ENCODE results near the gene POTEM. TPM values are rescaled to one million over a fixed set of nuclear protein-coding genes. Genes with fewer than 3 reads are reported as not detected.
"Not testable (repeated sequence)": the region's sequence is repeated elsewhere in the genome, so short reads cannot be mapped to it uniquely, and the experiment has no call there.

POTEM gene
- total RNA-seq, 2 experiments from 2014 or later = not detected

- H3K4me1 ChIP-seq (ENCODE audit: insufficient read depth, low read length); POLR2A ChIA-PET; H3K27me3 ChIP-seq (ENCODE audit: control insufficient read depth in 1 of 2, insufficient read depth in 2 of 2, low read length in 2 of 2); H3K4me3 Mint-ChIP-seq; H3K27ac ChIP-seq (ENCODE audit: low read depth in 1 of 2, low read length in 2 of 2); H3K4me1 Mint-ChIP-seq (ENCODE audit: low read depth); intact Hi-C loops (cut with DNase I, micrococcal nuclease); H3K27me3 Mint-ChIP-seq; ATAC-seq (ENCODE audit: poor library complexity); H3K9me3 Mint-ChIP-seq; H3K27ac Mint-ChIP-seq; H3K4me3 ChIP-seq (ENCODE audit: low read length); H3K36me3 ChIP-seq (ENCODE audit: insufficient read depth, low read length); CTCF ChIA-PET; H3K36me3 Mint-ChIP-seq (ENCODE audit: low read depth); H3K9me3 ChIP-seq (ENCODE audit: control insufficient read depth in 1 of 2, insufficient read depth in 1 of 2, low read length in 2 of 2): not testable (repeated sequence)
- DNase-seq = peak in 1 of 14 experiments; percentile 1
Observed at GRCh38 chr14:18953085-18953484, 14.1 kb upstream of the POTEM start.

- H3K27ac ChIP-seq (ENCODE audit: low read depth in 1 of 2, low read length in 2 of 2); H3K36me3 ChIP-seq (ENCODE audit: insufficient read depth, low read length); ATAC-seq (ENCODE audit: poor library complexity); H3K4me1 ChIP-seq (ENCODE audit: insufficient read depth, low read length); H3K4me3 ChIP-seq (ENCODE audit: low read length); H3K27me3 Mint-ChIP-seq; POLR2A ChIA-PET; DNase-seq; H3K4me3 Mint-ChIP-seq; H3K9me3 Mint-ChIP-seq; H3K36me3 Mint-ChIP-seq (ENCODE audit: low read depth); H3K4me1 Mint-ChIP-seq (ENCODE audit: low read depth); intact Hi-C loops (cut with DNase I, micrococcal nuclease); CTCF ChIA-PET; H3K27ac Mint-ChIP-seq; H3K27me3 ChIP-seq (ENCODE audit: control insufficient read depth in 1 of 2, insufficient read depth in 2 of 2, low read length in 2 of 2); H3K9me3 ChIP-seq (ENCODE audit: control insufficient read depth in 1 of 2, insufficient read depth in 1 of 2, low read length in 2 of 2): not testable (repeated sequence)
Observed at GRCh38 chr14:18955816-18956215, 11.4 kb upstream of the POTEM start.

GRCh38 chr14:18961576-18961975, 5.7 kb upstream of the POTEM start:
- H3K4me1 Mint-ChIP-seq (ENCODE audit: low read depth); H3K4me3 ChIP-seq (ENCODE audit: low read length); H3K27me3 Mint-ChIP-seq; CTCF ChIA-PET; H3K9me3 ChIP-seq (ENCODE audit: control insufficient read depth in 1 of 2, insufficient read depth in 1 of 2, low read length in 2 of 2); H3K4me3 Mint-ChIP-seq; intact Hi-C loops (cut with DNase I, micrococcal nuclease); DNase-seq; H3K27ac Mint-ChIP-seq; H3K36me3 ChIP-seq (ENCODE audit: insufficient read depth, low read length); ATAC-seq (ENCODE audit: poor library complexity); H3K36me3 Mint-ChIP-seq (ENCODE audit: low read depth); POLR2A ChIA-PET; H3K27ac ChIP-seq (ENCODE audit: low read depth in 1 of 2, low read length in 2 of 2); H3K4me1 ChIP-seq (ENCODE audit: insufficient read depth, low read length); H3K9me3 Mint-ChIP-seq; H3K27me3 ChIP-seq (ENCODE audit: control insufficient read depth in 1 of 2, insufficient read depth in 2 of 2, low read length in 2 of 2): not testable (repeated sequence)

GRCh38 chr14:18962143-18962542, 5.1 kb upstream of the POTEM start:
- POLR2A ChIA-PET; H3K4me3 Mint-ChIP-seq; H3K27ac ChIP-seq (ENCODE audit: low read depth in 1 of 2, low read length in 2 of 2); H3K4me1 ChIP-seq (ENCODE audit: insufficient read depth, low read length); H3K4me3 ChIP-seq (ENCODE audit: low read length); H3K4me1 Mint-ChIP-seq (ENCODE audit: low read depth); H3K27me3 Mint-ChIP-seq; H3K36me3 Mint-ChIP-seq (ENCODE audit: low read depth); CTCF ChIA-PET; intact Hi-C loops (cut with DNase I, micrococcal nuclease); H3K9me3 Mint-ChIP-seq; H3K27me3 ChIP-seq (ENCODE audit: control insufficient read depth in 1 of 2, insufficient read depth in 2 of 2, low read length in 2 of 2); H3K36me3 ChIP-seq (ENCODE audit: insufficient read depth, low read length); ATAC-seq (ENCODE audit: poor library complexity); DNase-seq; H3K27ac Mint-ChIP-seq; H3K9me3 ChIP-seq (ENCODE audit: control insufficient read depth in 1 of 2, insufficient read depth in 1 of 2, low read length in 2 of 2): not testable (repeated sequence)

- POLR2A ChIA-PET; H3K36me3 ChIP-seq (ENCODE audit: insufficient read depth, low read length); CTCF ChIA-PET; H3K4me3 Mint-ChIP-seq; H3K9me3 ChIP-seq (ENCODE audit: control insufficient read depth in 1 of 2, insufficient read depth in 1 of 2, low read length in 2 of 2); H3K36me3 Mint-ChIP-seq (ENCODE audit: low read depth); ATAC-seq (ENCODE audit: poor library complexity); DNase-seq; H3K27ac Mint-ChIP-seq; H3K9me3 Mint-ChIP-seq; H3K27me3 ChIP-seq (ENCODE audit: control insufficient read depth in 1 of 2, insufficient read depth in 2 of 2, low read length in 2 of 2); intact Hi-C loops (cut with DNase I, micrococcal nuclease); H3K27me3 Mint-ChIP-seq; H3K4me1 ChIP-seq (ENCODE audit: insufficient read depth, low read length); H3K27ac ChIP-seq (ENCODE audit: low read depth in 1 of 2, low read length in 2 of 2); H3K4me1 Mint-ChIP-seq (ENCODE audit: low read depth); H3K4me3 ChIP-seq (ENCODE audit: low read length): not testable (repeated sequence)
Observed at GRCh38 chr14:18963276-18963675, 4.0 kb upstream of the POTEM start.

GRCh38 chr14:18964878-18965277, 2.4 kb upstream of the POTEM start:
- not testable (repeated sequence) for H3K36me3 Mint-ChIP-seq (ENCODE audit: low read depth); ATAC-seq (ENCODE audit: poor library complexity); H3K4me3 Mint-ChIP-seq

GRCh38 chr14:19002566-19002965, 35.3 kb downstream of the POTEM start:
- H3K36me3 ChIP-seq (ENCODE audit: insufficient read depth, low read length); H3K4me1 ChIP-seq (ENCODE audit: insufficient read depth, low read length); CTCF ChIA-PET; ATAC-seq (ENCODE audit: poor library complexity); H3K9me3 Mint-ChIP-seq; DNase-seq; H3K4me3 ChIP-seq (ENCODE audit: low read length); H3K27me3 ChIP-seq (ENCODE audit: control insufficient read depth in 1 of 2, insufficient read depth in 2 of 2, low read length in 2 of 2); H3K36me3 Mint-ChIP-seq (ENCODE audit: low read depth); H3K27ac Mint-ChIP-seq; H3K9me3 ChIP-seq (ENCODE audit: control insufficient read depth in 1 of 2, insufficient read depth in 1 of 2, low read length in 2 of 2); H3K4me3 Mint-ChIP-seq; POLR2A ChIA-PET; H3K27me3 Mint-ChIP-seq; H3K4me1 Mint-ChIP-seq (ENCODE audit: low read depth); intact Hi-C loops (cut with DNase I, micrococcal nuclease); H3K27ac ChIP-seq (ENCODE audit: low read depth in 1 of 2, low read length in 2 of 2): not testable (repeated sequence)

More at GRCh38 chr14:18964878-18965277, 2.4 kb upstream of the POTEM start:
- POLR2A ChIA-PET; H3K9me3 Mint-ChIP-seq; H3K4me1 ChIP-seq (ENCODE audit: insufficient read depth, low read length); DNase-seq; H3K4me3 ChIP-seq (ENCODE audit: low read length); H3K36me3 ChIP-seq (ENCODE audit: insufficient read depth, low read length); H3K27me3 Mint-ChIP-seq; H3K9me3 ChIP-seq (ENCODE audit: control insufficient read depth in 1 of 2, insufficient read depth in 1 of 2, low read length in 2 of 2); CTCF ChIA-PET; H3K27ac Mint-ChIP-seq; H3K27ac ChIP-seq (ENCODE audit: low read depth in 1 of 2, low read length in 2 of 2); intact Hi-C loops (cut with DNase I, micrococcal nuclease); H3K4me1 Mint-ChIP-seq (ENCODE audit: low read depth); H3K27me3 ChIP-seq (ENCODE audit: control insufficient read depth in 1 of 2, insufficient read depth in 2 of 2, low read length in 2 of 2): not testable (repeated sequence)

Data from CD4-positive, alpha-beta T cell (primary cell).